A172 (cell line): ENCODE data around the gene NCBP3. TPM values are rescaled to one million over a fixed set of nuclear protein-coding genes. Genes with fewer than 3 reads are reported as not detected.
"Not testable (repeated sequence)": the region's sequence is repeated elsewhere in the genome, so short reads cannot be mapped to it uniquely, and the experiment has no call there.

Experiments used
- DNase-seq: peaks from one replicate; pipeline ENCODE4 v3.0.0-alpha.2; 2015; ENCODE audit warnings: low spot score
- total RNA-seq: library from RNA; depleted of rRNA; stranded (reverse); fragments of >200 nt; shearing (Covaris generic); gene quantifications from 2 replicates; pipeline ENCODE4 v1.2.3, GENCODE V29; 2014

NCBP3 gene
- total RNA-seq, 1 experiment from 2014 or later = 22.1 TPM

DNA sequence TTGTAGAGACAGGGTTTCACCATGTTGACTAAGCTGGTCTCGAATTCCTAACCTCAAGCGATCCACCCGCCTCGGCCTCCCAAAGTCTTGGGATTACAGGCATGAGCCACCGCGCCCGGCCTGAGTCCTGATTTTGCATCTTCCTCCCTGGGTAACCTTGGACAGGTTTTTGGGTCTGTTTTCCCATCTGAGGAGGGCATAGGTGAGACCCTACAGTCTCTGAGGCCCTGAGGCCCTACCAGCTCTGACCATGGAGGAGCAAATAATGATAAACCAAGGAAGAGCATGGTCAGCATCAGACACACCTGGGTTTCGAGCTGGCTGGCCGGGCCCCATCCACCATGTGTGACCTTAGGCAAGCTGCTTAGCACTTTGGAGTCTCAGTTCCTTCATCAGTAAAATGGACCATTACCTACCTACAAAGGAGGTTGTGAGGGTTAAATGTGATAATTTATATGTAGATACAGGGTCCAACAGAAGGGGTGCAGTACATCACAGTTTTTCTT, 1.2 kb upstream of the NCBP3 start:
- DNase-seq = no peak

DNA sequence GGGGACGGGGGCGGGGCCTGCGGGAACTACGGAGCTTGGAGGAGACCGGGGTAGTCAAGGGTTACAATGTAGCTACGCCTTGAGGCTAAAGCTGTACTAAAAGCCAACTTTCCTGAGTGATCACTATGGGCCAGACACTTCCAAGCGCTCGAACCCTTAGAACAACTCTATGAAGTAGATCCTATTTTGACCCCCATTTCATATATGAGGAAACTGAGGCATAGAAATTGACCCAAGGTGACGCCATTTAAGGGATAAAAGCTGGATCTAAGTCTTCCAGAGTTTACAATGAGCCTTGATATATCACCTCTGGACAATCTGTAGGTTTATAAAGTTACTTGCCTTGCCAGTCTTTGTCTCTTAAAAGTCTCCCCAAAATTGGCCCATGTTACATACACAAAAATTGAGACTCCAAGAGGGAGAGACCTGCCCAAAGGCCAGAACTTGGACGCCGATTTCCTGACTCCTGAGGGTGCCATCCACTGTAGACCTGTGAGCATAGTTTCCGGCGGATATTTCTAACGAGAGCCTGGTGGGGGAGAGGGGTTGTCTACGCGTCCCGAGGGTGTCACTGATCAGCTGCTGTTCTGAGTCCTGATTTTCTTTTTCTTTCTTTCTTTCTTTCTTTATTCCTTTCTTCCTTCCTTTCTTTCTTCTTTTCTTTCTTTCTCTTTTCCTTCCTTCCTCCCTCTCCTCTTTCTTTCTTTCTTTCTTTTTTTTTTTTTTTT, 555 bp upstream of the NCBP3 start:
- DNase-seq = no peak

DNA sequence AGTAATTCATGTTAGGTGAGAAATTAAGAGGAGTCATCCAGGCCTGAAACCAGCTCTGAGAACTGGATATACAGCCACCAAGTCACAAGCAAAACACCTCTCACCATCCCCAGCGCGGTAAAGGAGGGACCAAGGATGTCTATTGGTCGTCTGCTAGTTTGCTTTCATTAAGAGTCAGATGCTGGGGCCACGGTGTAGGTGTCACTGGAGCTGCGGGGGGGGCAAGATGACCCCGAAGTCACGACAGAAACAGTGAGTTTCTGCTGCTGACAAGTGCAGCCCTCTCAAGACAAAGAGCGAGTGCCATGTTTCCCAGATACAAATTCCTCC, 790 bp downstream of the NCBP3 start:
- peak; percentile 32 for DNase-seq

DNA sequence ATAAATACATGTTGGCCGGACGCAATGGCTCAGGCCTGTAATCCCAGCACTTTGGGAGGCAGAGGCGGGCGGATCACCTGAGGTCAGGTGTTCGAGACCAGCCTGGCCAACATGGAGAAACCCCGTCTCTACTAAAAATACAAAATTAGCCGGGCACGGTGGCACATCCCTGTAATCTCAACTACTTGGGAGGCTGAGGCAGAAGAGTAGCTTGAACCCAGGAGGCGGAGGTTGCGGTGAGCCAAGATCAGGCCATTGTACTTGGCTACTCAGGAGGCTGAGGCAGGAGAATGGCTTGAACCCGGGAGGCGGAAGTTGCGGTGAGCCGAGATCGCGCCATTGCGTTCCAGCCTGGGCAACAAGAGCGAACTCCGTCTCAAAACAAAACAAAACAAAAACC, 1.5 kb downstream of the NCBP3 start:
- DNase-seq = not testable (repeated sequence)

DNA sequence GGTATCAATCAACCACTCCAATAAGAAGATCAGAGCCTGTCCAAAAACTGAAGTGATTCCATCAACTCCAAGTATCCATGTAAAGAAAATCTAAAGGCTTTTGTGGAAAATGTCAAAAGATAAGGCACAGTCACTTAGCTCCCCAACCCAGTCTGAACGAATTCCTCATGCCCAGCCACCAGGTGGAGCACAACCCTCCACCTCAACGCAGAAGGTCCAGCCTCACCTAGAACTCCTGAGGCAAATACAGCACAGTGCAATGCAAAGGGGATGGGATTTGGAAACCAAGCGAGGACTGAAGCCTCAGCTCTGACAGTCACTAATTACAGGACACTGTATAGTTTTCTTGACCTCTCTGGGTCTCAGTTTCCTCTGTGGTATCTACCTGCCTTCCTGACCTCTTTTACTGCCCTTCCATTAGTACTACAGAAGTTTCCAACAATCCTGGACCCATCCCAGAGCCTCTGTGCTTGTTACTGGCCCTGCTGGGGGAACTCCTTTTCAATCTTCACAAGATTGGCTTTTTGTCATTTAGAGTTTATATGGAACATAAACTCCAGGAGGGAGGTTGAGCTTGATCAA, 2.0 kb downstream of the NCBP3 start:
- DNase-seq = peak; percentile 47

DNA sequence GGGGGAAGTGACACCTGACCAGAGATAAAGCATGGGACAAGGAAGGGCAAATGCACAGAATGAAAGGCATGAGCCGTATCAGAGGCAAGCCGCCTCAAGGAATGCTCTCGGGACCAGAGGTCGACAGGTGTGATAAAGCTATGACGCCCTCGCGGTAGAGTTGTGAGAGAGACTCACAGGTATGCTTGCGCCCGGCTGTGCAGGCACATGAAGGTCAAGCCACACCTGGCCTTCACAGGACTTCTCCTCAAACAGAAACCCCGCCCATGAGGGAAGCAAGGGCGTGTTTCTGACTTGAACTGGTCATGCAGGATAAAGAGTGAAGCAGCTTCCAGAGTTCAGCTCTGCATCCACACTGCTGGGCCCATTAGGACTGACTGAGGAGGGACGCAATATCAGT, 7.8 kb downstream of the NCBP3 start:
- DNase-seq = no peak

DNA sequence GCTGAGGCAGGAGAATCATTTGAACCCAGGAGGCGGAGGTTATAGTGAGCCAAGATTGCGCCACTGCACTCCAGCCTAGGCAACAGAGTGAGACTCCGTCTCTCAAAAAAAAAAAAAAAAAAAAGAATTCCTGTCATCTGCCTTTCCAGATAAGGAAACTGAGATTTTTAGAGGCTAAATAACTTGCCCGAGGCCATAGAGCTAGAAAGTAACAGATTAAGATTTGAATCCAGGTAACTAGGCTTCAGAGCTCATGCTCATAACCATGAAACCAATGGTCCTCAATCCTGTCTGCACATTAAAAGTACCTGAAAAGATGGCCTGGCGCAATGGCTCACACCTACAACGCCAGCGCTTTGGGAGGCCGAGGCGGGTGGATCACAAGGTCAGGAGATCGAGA, 9.5 kb downstream of the NCBP3 start:
- no peak for DNase-seq

DNA sequence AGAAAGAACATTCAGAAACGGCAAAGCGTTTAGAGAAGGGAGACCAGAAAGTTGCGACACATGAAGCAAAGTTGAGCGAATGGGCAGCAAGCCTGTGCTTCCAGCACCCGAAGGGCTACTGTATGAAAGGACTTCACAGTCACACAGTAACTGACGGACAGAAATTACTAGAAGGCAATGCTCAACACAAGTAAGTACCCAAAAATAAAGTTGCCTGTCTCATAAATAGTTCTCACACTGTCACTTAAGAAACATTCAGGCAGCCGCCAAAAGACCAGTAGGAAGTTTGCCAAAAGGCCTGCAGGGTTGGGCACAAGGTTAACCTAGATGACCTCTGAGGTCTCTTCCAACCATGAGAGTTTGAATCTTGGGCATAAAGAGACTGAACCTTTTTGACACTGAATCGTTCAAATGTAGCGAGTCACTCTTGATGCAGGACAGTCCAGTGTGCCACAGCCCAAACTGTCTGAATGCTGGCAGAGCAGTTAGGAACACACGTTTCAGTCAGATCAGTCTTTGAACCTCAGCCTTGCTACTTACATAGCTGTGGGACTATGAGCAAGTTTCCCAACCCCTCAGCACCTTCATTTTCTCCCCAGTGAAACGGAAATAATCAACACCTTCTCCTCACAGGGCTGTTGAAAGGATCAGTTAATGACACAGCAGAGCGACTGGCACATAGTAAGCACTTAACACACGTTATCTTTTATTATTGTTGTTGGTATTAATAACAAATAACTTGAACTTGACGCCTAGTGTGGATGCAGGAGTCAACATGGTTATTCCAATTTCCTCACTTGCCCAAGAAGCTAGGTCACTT, 10.4 kb downstream of the NCBP3 start:
- DNase-seq = peak; percentile 77

DNA sequence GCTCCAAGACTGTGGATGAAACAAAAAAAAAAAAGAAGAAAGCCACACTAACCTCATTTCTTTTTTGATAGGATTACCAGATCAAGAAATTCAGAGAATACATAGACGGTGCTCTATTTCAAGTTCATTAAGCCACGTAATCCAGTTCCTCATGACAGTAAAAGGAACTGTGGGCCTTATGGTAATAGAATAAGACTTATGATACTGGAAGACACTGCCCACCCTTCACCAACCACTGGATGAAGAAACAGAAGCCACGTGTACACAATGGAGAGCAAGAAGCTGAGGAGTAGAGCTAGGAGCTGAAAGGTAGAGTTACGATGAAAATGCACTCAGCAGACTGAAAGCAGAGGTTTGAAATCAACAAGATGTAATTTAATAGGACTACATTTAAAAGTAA, 11.2 kb downstream of the NCBP3 start:
- DNase-seq = no peak

DNA sequence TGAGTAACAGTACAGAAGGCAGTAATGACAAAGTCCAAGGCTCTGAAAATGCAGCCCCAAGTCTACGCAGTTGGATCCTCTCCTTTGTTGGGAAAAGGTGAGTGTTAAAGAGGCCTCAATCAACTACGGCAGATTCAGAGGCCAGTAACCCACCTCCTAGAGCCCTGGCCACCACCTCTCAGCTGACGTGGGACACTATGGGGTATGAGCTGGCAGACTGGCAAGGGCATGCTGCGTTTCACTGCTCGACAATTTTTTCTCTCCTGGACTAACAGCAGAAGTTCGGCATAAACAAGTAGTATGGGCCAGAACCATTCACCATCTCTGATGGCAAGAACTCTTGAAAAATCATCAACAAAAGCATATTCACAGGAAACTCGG, 17.2 kb downstream of the NCBP3 start:
- DNase-seq = no peak

DNA sequence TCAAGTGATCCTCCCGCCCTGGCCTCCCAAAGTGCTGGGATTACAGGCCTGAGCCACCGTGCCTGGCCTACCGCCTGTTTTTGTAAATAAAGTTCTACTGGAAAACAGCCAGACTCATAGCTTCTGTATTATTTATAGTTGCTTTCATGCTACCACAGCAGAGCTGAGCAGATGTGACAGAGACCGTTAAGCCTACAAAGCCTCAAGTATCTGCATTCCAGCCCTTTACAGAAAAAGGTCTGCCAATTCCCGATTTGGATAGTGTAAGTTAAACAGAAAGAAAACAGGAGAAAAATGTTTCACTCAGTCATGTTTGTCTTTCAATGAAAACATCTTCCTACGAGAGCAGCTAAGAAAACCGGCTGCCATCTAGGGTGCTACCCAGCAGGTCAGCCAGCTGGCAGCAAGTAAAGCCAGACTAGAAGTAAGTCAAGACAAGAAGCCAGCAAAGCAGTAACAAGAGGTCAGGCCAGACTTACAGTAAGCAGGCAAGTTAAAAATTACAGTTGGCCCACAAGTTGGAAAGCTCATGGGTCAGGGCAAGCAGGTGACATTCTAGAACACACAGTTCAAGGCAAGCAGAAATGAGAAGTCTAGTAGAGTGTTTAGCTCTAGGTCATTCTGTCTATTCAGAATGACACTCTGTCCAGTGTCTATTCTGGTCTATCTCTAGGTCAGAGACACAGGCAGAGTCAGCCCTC, 17.7 kb downstream of the NCBP3 start:
- no peak for DNase-seq

DNA sequence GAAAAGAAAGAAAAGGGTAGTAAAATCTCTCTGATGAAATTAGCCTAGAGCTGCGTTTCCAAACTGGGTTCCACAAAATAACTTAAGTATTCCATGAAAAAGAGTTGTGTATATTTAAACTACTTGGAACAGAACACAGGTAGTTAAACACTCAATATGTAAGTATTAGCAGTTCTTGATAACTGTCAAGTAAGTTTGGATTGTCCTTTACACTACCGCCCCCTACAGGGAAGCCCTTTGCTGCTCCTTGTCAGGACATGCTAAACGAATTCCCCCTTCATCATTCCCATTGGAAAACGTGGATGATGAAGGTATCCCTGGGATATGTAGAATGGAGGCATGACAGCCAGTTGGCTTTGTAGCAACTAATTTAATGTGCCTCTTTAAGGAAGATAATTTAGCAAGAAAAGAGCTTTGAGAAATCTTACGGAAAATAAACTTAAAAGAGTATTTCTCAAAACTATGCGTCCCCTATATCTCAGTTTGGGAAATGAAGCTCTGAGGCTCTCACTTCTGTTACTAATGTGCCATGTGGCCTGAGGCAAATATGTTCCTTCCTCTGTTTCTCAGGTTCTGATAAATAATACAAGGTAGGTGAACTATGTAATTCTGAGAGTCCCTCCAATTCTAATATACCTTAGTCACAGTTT, 18.8 kb downstream of the NCBP3 start:
- peak; percentile 76 for DNase-seq

DNA sequence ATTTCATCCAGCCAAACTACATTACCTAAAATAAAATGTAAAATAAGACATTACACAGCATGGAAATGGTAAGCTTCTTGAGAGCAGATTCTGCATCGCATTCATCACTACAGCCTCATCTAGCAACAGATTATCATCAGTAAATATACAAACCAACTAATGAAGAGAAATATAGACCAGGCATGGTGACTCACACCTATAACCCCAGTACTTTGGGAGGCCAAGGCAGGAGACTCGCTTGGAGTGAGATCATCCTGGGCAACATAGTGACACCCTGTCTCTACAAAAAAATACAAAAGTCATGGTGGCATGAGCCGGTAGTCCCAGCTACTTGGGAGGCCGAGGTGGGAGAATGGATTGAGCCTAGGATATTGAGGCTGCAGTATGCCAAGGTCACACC, 19.9 kb downstream of the NCBP3 start:
- DNase-seq = peak; percentile 38

DNA sequence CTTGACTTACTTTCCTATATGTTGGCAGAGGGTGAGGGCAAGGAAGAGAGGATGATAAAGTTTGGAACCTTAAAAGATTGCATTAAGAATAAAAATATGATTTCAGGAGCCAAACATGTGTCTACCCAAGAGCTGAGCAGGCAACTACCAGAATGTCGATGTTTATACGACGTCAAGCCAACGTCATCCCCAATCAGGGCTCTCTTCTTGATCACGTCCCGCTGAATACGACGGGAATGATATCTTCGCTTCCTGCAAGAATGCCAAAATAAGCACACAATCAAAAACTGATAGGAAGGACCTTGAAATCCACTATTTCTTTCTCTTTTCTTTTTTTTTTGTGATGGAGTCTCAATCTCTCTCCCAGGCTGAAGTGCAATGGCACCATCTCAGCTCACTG, 24.9 kb downstream of the NCBP3 start:
- no peak for DNase-seq

DNA sequence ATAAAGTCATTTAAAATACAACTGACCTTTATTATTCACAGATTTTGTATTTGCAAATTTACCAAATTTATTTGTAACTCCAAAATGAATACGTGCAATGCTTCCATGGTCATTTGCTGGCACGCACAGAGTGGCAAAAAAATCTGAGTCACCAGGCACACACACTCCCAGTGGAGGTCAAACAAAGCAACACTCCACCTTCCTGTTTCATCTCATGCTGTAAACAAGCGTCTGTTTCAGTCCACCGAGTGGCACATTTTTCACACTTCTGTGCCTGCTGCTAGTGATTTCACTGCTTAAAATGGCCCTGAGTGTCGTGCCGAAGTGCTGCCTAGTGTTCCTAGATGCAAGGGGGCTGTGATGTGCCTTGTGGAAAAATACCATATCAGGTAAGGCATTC, 27.3 kb downstream of the NCBP3 start:
- peak; percentile 33 for DNase-seq

DNA sequence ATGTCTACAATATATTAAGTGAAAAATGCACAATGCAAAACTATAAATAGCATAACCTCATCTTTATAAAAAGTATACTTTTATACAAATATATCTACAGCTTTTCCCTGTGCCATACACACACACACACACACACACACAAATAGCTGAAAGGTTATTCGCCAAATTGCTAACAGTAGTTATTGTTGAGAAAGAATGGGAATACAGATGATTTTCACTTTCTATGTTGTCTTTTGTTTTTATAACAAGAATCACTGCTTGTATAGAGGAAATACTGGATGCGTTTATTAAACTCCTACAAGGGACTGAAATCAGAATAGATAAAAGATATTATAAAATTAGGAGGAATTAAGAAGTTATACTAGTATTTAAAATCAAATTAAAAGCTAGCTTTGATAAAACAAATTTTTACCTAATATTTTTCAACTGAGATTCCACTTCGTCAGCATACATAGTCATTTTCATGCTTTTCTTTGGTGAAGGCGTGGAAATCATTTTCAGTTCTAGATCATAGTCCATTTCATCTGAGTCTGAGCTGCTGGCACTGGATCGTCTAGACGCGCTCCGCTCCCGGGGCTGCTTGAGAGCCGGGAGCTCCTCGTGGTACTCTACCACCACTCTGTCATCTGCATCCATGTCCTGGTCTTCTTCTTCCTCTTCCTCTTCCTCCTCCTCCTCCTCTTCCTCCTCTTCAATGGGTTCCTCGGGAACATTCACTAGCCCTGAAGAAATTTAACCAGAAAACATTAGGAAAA, 28.0 kb downstream of the NCBP3 start:
- no peak for DNase-seq

DNA sequence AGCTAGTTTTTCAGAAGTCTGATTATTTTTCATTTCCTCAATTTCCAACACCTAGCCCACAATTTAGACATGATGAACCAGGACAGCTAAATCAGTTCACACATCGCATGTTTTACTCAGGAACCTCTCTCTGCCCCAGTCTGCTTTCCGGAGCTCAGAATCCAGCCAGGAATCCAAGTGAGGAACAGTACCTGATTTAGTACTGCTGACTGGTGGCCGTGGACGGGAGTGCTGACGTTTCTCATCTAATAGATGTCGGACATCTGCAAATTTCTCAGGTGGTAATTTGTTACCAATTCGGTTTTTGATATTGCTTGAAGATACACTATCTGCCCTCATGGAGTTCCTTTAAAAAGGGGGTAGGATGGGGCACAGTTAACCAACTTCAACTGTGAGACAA, 30.1 kb downstream of the NCBP3 start:
- DNase-seq = no peak

DNA sequence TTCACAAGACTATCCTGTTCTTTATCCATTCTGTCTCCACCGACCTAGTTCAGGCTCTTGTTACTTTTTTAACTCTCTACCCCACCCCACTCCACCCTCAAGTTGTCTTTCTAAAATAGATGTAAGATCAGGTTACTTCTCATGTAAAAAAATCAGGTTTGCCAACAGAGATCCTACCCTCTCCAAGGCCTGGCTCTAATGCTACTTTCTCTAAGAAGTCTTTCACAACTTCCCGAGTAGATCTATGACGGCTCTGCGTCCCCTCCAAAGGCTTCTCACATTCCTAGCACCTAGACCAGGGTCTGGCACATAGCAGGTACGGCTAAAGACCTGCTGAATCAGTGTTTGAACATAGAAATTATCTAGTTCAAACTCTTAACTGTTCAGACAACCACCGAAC, 30.9 kb downstream of the NCBP3 start:
- DNase-seq = no peak

DNA sequence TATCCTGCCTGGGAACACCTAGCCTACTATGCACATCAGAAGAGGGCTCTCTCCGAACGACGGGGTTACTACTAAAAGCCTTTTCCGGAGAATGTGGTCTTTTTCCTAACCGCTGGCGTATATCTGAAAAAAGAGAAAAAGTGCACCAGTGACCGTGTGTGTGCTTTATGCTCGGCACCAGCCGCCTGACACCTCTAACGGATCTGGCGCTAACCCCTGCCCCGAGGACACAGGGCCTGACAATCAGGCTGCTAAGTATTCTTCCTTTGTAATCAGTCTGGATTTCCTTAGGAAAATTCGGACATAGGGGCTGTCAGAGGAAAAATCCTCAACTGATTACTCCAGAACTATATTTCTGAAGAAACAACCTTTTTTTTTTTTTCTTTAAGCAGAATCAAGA, 31.7 kb downstream of the NCBP3 start:
- DNase-seq = no peak

DNA sequence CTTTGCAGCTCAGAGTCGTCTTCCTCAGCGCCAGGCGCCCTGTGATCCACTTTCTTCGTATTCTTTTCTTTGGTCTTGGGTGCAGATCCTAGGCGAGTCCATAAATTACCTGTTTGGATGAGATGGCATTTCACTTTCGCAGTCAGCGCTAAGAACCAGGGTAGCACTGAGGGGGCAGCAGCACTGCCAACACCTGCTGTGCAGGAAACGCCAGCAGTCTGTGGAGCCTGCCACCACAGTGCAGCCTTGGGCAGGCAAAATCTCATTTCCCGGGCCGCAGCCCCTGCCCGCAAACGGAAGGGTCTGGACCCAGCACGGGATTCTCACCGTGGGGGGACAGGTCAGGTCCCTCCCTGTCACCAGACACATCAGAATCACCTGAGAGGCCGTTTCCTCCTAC, 32.9 kb downstream of the NCBP3 start:
- peak; percentile 21 for DNase-seq

DNA sequence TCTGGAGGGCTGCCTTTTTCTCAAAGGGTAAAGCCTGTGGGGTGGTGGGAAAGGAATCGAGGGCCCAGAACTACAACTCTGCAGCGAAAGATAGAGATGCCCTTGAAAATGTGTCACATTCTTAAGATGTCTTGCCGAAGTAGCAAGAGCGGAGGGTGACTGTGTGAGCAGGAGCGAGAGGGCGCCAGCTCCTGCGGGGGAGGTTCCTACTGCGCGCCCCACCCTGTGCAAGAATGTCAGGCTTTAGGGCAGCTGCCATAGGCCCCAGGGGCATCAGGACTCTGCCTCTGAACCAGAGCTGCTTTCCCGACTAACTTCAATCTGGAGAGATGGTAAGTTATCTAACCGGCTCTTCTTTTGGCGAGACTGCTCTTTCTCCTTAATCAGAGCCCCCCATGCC, 33.3 kb downstream of the NCBP3 start:
- peak; percentile 81 for DNase-seq
